GM12874 (cell line): Measurements from ENCODE around the gene HNF1A.

Experiments used
- CTCF ChIP-seq: IDR thresholded peaks from 2 replicates; pipeline ENCODE4 v1.5.1; 2011; ENCODE audit warnings: low read depth, mild to moderate bottlenecking, control low read depth, low read length, moderate library complexity; ENCODE audit not compliant: insufficient read depth

The HNF1A gene

GRCh38 chr12:120978296-120979219, at the start of gene HNF1A:
TSS of gene HNF1A (plus strand) at chr12:120978543. CDS start at chr12:120978769, 226 bp downstream.
- no peak for TF ChIP-seq CTCF

- TF ChIP-seq CTCF: no peak
Observed at GRCh38 chr12:120928864-120929652, 49.3 kb upstream of the HNF1A start.

GRCh38 chr12:120930032-120930431, 48.3 kb upstream of the HNF1A start:
- no peak for TF ChIP-seq CTCF

- no peak for TF ChIP-seq CTCF
Observed at GRCh38 chr12:120932058-120932457, 46.3 kb upstream of the HNF1A start.

- TF ChIP-seq CTCF: no peak
Observed at GRCh38 chr12:120932956-120933526, 45.3 kb upstream of the HNF1A start.

GRCh38 chr12:120933786-120934185, 44.6 kb upstream of the HNF1A start:
- no peak for TF ChIP-seq CTCF

GRCh38 chr12:120936197-120936596, 42.1 kb upstream of the HNF1A start:
- TF ChIP-seq CTCF: no peak
